Pulmonary artery endothelial cell (primary cell): ENCODE measurements around the gene PCGF5. TPM values are rescaled to one million over a fixed set of nuclear protein-coding genes. Genes with fewer than 3 reads are reported as not detected.
"Not testable (repeated sequence)": the region's sequence is repeated elsewhere in the genome, so short reads cannot be mapped to it uniquely, and the experiment has no call there.

Experiments used
- DNase-seq: peaks from one replicate; pipeline ENCODE4 v3.0.0-alpha.2; 2011; ENCODE audit warnings: low read depth, low spot score
- total RNA-seq: library from RNA; depleted of rRNA; stranded (reverse); fragments of >200 nt; gene quantifications from 2 replicates; pipeline ENCODE4 v1.2.3, GENCODE V29; 2014

Gene PCGF5
- 26.2 and 34.9 TPM in 2 replicates for total RNA-seq

DNA sequence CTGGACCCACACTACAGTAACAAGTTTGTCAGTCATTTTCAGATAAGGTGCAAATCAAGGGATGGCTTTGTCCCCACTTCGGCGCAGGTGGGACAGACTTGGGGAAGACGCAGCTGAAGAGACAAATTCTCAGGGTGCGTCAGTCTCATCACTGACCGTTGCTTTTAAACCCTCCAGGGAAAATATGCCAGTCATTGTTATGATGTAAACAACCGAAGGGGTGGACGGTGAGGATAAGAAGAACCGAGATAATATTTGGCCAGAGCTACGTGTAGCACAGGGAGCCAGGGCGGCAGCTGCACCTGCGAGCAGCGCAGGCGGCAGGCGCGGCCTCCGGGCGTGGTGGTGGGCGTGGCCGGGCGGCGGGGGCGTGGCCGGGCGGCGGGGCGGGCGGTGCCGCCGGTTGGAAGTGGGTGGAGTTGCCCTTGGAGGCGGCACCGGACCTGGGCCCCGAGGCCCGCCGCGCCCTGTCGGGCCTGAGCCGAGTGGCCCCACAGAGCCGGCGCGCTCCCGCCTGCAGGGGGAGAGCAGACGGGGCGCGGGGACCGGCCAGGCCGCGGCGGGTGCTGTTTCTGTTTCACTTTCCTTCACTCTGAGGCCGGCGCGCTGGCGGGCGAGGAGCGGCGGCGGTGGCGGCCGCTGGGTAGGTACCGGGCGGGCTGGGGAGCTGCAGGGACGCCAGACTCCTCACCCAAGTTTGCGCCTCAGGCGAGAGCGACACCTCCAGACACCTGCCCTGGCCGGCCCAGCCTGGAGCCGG, at the start of gene PCGF5:
Gene PCGF5, plus strand, starts transcription at position 470 of the 760 bp plus-strand sequence. CDS start 2,209 bp downstream, outside the sequence.
- DNase-seq, result peak; percentile 66

DNA sequence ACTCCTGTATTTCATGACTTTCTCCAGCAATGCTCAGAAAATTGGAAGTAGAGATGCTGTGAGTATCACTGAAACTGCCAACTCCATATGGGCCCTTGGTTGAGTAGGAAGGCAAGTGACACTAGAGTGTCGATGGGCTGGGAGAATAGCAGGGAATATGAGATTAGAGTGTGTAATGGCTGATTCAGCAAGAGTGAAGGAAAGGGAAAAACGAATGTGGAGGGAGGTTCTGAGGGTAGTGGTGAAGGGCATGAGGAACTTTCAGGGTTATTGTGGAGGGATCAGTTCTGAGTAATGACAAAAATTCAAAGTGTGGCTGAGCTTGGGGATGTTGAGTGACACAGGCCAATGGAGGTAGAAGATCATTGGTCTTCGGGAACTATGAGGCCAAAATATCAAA, 49.0 kb upstream of the PCGF5 start:
- DNase-seq, result no peak

DNA sequence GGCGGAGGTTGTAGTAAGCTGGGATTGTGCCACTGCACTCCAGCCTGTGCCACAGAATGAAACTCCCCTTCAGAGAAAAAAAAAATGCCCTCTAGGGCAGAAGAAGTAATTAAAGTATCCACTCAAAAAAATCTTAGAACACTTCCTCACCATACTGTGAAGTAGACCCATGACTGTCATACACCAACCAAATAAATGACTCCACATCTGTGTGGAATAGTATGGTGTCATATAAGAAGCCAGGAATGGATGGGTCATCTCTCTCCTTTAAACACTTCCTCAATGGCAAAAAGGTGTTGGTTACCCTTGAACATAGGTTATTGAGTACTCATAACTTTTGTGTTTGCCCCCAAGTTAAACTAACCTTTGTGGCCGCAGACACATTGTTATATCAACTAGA, 48.1 kb upstream of the PCGF5 start:
- no peak for DNase-seq

DNA sequence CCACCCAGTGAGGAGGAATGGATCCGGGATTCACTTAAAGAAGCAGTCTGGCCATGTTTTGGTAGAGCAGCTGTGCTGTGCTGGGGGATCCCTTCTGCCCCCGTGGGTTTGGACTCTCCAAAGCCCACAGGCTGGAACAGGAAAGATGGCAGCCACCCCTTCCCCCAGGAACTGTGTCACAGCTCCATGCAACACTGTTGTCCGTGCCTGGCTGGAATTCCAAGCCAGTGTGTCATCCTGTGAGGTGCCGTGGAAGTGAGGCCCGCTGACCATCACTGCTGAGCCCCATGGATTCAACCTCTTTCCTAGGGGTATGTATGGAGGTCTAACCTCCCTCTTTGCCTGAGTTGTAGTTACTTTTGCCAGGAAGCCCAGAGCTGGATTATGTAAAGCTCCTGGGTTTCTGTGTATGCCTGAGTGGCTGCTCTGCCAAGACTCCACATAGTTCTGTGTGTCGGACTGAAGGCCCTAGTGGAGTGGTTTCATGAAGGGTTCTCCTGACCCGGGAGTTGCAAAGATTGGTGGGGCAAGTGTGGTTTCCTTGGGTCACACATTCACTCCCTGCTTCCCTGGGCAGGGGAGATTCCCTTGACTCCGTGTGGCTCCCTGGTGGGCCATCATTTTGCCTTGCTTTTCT, 35.1 kb upstream of the PCGF5 start:
- DNase-seq, result no peak

DNA sequence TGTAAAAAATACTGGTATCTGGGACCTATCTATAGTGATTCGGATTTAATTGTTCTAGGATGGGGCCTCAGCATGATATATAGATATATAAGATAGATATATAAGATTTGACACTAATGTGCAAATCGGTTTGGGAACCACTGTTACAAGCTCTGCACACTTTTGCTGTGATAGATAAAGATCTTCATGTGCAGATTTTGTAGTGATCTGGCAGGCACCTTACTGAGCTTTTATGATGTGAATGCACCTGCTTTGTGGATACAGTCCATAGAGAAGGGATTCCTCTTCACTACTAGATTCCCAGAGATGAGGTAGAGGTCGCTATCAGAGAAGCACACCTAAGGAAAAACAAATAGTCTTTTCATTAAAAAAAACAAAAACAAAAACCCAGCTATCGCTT, 33.3 kb upstream of the PCGF5 start:
- DNase-seq, result no peak

DNA sequence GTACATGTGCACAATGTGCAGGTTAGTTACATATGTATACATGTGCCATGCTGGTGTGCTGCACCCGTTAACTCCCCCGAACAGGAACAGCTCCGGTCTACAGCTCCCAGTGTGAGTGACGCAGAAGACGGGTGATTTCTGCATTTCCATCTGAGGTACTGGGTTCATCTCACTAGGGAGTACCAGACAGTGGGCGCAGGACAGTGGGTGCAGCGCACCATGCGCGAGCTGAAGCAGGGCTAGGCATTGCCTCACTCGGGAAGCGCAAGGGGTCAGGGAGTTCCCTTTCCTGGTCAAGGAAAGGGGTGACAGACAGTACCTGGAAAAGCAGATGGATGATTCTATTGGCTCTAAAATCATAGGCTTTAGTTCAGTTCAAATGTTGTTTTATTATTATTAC, 32.5 kb upstream of the PCGF5 start:
- not testable (repeated sequence) for DNase-seq

DNA sequence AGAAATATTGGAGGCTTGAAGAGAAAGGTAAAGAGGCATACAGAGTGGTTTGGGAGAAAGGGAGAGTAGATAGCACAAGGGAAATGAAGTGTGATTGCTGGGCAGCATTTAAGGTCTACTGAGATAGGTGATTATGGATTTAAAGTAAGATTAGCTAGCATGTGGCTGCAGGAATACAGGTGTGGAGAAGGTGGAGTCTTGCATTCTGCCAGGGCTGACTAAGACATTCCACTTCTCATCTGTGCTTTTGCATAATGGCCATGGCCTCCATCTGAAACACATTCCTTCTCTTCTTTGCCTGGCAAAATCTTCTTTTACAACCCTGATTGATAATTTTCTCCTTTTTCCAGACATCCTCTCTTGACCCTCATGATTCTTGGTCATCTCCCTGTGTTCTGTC, 31.6 kb upstream of the PCGF5 start:
- no peak for DNase-seq

DNA sequence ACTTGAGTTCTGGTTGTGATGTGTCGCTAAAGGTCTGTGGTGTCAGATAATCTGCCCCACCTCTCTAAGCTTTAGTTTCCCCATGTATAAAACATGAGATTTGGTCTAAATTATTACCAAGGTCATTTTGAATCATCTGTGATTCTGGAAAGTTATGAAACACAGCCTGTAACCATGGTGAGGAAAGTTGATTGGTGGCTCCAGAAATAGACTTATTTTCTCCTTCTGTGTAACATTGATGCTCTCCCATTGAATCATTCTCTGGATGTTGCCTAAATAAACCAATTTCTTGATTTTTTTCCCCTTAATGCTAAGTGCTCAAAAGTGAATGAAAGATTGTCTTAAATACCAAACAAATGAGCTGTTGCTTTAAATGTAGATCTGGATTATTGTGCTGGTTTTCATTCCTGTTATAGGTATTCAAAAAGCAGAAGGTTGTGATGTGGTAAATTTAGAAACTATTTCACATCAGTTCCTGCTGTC, 30.0 kb upstream of the PCGF5 start:
- no peak for DNase-seq

DNA sequence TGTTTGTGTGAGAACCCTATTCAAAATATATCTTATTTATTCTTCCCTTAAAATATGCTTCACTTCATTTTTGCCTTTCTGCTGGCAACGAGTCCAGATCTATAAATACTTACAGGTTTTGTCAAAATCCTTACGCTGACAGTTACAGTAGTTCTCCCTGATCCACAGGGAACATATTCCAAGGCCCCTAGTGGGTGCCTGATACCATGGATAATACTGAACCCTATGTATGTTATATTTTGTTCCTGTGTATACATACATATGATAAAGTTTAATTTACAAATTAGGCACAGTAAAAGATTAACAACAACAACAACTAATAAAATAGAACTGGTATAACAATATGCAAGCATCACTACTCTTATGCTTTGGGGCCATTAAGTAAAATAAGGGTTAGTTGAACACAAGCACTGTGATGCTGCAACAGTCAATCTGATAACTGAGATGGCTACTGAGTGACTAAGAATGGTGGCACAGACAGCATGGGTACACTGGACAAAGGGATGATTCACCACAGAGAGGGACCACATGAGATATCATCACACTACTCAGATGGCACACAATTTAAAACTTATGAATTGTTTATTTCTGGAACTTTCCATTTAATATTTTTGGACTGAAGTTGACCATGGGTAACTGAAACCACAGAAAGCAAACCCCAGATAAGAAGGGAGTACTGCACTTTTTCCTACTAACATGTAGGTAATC, 29.4 kb upstream of the PCGF5 start:
- DNase-seq, result no peak

DNA sequence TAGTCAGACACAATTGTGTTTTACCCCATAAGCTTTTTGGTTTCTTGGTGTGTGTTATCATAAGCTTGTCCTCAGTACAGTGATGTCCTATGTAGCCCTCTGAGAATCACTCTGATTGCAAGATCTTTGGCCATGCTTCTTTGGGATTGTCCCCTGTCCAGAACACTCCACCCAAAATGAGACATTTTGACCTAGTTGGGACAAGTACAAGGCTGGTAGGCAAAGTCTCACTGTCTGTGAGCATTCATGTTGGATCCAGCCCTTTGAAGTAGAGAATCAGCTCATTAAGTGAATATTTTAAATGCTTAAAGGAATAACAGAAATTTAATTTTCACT, 28.9 kb upstream of the PCGF5 start:
- no peak for DNase-seq

DNA sequence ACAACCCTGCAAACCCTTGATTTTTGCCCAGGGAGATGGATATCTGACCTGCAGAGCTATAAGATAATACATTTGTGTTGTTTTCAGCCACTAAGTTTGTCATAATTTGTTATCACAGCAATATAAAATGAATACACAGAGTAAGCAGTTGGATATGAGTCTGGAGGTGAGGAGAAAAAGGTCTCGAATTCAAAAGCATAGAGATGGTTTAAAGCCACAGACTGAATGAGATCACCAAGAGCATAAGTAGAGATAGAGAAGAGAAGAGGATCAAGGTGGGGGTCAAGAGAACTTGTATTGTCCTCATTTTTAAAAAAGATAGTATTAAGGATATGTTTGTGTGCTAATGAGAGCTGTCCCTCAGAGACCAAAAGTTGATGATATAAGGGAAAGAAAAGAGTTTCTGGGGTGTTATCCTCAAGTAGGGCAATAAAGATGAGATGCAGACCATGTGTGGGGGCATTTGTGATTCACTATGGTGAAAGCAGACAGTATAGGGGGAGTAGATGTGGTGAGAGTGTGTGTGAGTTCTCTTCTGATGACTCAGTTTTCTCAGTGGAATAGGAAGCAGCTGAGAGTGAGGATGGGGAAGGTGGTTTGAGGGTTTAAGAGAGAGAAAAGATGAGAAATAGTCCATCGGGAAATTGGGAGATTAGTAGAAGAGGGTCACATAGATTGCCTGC, 25.8 kb upstream of the PCGF5 start:
- no peak for DNase-seq

DNA sequence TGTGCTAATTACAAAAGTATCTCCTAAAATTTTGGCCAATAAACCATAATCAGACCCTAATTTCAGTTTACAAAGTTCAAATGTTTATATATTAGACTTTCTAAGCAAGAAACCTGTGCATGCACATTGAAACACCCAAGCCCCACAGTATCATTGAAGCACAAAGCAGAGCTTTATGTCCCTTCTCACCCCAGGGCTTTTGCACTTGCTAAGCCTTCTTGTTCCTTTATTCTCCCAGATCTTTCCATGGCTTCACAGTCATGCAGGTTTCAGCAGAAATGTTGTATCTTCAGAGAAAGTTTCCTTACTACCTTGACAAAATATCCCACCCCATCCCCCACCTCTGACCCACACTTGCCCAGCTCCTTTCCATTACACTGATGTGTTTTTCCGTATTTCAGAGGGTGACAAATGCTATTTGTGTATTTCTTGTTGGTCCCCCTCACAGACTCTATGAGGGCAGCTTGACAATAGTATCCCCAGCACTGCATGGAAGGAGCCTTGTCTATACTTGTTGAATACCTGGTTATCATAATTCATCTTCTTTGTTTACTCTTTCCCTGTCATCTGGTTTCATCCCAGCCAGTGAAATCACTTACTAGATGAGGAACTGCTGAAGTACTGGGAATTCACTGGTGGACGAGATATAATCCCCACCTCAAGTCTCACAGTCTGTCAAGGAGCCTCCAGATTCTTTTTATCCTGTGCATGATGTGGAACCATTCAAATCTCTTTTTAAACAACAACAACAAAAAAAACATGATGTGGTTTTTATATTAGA, 24.0 kb upstream of the PCGF5 start:
- DNase-seq, result no peak

DNA sequence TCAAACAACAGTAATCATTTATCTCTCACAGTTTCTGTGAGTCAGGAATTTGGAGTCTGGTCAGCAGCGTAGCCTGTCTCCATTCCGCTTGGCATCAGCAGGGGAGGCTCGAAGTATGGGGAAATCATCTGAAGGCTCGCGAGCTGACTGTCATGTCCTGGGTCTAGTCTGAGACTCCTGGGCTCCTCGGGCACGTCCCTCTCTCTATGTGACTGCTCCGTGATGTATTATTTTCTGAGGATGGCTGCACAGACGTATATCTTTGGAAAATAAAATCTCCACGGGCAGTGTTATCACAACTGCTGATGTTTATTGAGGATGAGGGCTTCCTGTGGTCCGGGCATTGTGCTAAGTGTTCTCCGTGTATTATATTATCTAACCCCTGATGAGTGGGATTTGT, 23.3 kb upstream of the PCGF5 start:
- no peak for DNase-seq

DNA sequence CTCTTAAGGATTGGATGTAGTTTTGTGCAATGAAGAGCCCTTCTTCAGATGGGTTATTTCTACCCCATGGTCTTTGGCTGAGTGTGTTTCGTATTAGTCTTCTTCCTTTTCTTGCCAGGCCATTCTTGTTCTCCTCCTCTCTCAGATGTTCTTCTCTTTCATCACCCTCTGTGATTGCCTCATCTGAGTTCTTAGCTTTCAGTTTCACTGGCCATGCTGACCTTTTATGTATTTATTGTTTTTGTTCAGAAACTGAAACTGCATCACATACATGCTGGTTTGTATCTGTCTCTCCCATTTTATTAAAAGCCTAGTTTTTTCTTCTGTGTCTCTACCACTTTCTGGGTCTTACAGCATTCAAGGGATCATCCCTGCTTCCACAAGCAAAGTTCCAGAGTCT, 21.7 kb upstream of the PCGF5 start:
- DNase-seq, result no peak

DNA sequence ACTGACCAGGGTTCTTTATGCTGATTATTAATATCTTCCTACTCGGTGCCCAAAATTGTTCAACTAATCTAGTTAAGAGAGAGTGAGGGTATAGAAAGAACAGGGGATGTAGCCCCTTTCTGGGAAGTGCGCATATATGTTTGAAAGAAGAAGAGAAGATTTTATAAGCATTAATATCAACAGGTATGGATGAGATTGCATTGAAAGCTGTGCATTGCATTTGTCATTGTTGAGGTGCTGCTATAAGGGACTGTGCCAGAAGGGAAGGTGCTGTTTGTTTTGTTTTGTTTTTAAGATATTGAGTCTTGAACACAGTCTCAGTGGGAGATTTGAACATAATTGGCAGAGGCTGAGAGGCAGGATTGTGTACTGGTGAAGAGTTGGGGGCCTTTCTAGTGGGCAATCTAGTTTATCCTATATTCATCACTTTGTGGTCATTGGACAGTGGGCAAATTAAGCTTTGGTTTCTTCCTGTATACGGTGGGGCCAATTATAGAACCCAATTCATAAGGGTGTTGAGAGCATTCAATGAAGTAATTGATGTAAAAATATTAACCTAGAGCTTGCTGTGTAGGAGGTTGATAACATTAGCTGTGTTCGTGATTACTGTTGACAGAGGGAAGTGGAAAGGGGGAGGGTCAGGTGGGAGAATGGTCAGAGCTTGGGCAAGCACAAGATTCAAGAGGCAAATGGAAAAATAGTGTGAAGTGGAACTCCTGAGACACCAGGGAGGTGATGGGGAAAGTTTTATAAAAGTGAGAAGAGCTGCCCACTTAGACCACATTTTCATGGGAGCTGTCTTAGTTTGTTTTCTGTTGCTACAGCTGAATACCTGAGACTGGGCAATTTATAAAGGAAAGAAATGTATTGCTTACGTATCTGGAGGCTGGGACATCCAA, 19.9 kb upstream of the PCGF5 start:
- no peak for DNase-seq

DNA sequence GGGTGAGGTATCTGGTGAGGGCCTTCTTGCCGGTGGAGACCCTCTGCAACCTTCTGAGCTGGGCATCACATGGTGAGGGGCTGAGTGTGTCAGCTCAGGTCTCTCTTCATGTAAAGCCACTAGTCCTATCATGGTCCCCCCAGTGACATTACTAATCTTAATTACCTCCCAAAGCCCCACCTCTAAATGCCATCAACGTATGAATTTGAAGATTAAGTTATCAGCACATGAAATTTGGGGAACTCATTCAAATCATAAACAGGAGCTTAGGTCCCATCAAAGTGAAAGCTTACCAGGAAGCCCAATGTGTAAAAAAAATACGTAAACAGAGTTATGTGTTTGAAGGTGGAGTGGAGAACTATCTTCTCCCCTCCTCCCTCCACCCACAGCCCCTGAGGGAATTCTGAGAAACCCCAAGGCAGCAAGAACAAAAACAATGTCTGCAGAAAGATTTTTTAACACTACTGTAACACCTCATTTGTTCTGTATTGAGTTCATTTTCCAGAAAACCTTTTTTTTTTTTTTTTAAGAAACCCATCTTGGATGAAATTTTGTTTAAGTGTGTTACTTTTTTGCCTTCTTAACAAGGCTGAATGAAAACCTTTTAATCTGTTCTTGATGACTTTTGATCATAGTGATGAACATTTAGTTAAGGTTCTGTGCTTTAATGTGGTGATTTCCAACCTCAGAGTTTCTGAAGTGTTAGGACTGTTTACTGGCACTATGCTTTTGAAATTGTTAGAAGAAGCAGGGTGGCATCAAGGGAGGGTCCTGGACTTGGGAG, 19.1 kb upstream of the PCGF5 start:
- no peak for DNase-seq

DNA sequence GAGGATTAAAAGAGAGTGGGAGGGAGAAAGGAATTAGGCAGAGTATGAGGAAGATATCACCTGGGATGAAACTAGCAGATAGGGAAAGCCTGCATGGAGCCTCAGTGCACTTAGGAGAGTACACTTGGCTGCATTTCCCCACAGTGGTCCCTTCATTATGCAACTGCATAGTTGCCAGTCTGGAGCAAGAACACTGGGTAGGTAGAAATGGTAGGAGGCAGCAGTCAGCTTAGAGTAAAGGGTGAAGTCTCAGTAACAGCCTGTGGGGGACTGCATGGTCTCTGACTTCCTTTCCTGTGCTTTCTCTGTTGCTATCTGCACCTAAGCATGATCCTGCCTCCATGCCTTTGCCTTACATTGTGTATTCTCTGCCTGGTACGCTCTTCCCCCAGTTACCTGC, 14.0 kb upstream of the PCGF5 start:
- no peak for DNase-seq

DNA sequence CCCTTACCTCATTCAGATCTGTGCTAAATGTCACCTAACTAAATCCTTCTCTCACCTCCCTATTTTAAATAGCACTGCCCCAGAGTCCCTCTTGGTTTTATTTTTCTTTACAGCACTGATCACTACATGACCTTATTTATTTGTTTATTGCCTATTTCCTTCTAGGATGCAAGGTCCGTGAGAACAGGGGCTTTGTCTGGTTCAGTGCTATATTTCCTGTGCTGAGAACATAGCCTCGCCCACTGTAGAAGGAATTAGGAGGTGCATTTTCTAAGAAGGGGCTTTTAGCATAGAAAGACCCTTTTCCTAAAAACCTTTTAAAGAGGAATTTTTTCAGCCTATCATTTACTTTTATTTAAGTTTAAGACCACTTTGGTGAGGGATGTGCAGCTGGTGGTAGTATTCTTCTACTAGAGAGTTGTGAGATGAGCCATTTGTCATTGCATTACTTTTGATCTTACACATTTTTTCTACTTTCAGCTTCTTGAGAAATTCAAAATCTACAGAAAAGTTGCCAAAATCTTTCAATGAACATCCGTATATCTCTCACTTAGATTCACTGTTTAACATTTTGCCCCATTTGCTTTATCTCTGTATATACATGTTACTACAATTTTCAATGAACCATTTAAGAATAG, 13.5 kb upstream of the PCGF5 start:
- DNase-seq, result no peak

DNA sequence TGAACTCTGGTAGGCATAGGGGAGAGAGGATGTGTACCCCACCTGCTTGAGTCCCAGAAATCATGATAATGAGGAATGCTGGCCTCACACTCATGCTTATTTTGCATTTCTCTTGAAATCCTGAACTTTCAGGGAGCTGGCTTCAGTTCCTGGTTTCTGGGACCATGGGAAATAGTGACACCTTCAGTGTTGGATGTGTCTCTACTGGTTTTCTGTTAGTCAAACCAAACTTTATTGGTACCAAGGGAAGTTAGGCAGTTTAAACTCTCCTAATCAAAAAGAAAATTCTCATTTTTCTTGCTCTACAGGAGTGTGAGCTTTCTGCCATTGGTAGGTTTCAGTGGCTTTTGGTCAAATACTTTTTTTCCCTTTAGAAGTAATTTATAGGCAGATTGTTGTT, 11.8 kb upstream of the PCGF5 start:
- DNase-seq, result no peak
